GM21390 (cell line): ENCODE results near the gene CLIP2.
A peak's percentile ranks its signal among the peaks of the same experiment; 100 is the strongest.

ENCODE experiments used
- ATAC-seq: cut with Tn5 transposase; IDR thresholded peaks from one replicate; pipeline ENCODE4 v1.9.1; 2021; ENCODE audit not compliant: unreplicated experiment

The CLIP2 gene

GRCh38 chr7:74269757-74270277 lies 19.4 kb upstream of the CLIP2 start:
- ATAC-seq = no peak

GRCh38 chr7:74271742-74272141 lies 17.5 kb upstream of the CLIP2 start:
- no peak for ATAC-seq

GRCh38 chr7:74272305-74273038 lies 16.7 kb upstream of the CLIP2 start:
- peak; percentile 71 for ATAC-seq

- ATAC-seq = no peak
Observed at GRCh38 chr7:74275401-74275881, 13.8 kb upstream of the CLIP2 start.

GRCh38 chr7:74277636-74278035 lies 11.6 kb upstream of the CLIP2 start:
- ATAC-seq = no peak

- ATAC-seq = no peak
Observed at GRCh38 chr7:74280985-74281384, 8.2 kb upstream of the CLIP2 start.

- ATAC-seq = no peak
Observed at GRCh38 chr7:74282748-74283459, 6.3 kb upstream of the CLIP2 start.

- ATAC-seq = no peak
Observed at GRCh38 chr7:74283858-74284447, 5.3 kb upstream of the CLIP2 start.

GRCh38 chr7:74284781-74285259 lies 4.4 kb upstream of the CLIP2 start:
- ATAC-seq = no peak

- ATAC-seq = no peak
Observed at GRCh38 chr7:74286131-74286530, 3.1 kb upstream of the CLIP2 start.

- ATAC-seq = no peak
Observed at GRCh38 chr7:74287303-74288033, 1.7 kb upstream of the CLIP2 start.

- no peak for ATAC-seq
Observed at GRCh38 chr7:74288034-74288881, 949 bp upstream of the CLIP2 start.

GRCh38 chr7:74289659-74290552 lies 699 bp downstream of the CLIP2 start:
- no peak for ATAC-seq

GRCh38 chr7:74290553-74290950 lies 1.3 kb downstream of the CLIP2 start:
- no peak for ATAC-seq

- no peak for ATAC-seq
Observed at GRCh38 chr7:74290981-74291441, 1.8 kb downstream of the CLIP2 start.

GRCh38 chr7:74291535-74291934 lies 2.3 kb downstream of the CLIP2 start:
- ATAC-seq = no peak

GRCh38 chr7:74292757-74293576 lies 3.8 kb downstream of the CLIP2 start:
- ATAC-seq = no peak

- ATAC-seq = no peak
Observed at GRCh38 chr7:74293577-74293908, 4.3 kb downstream of the CLIP2 start.
